ENCODE data around the gene DBT. TPM values are rescaled to one million over a fixed set of nuclear protein-coding genes. Genes with fewer than 3 reads are reported as not detected.

The DBT gene
- polyA plus RNA-seq, 1 of the 3 experiments (the other 2 are of a cell fraction), result 2.0 TPM

- no peaks in the 10 kb centered on the region for H4K20me1 ChIP-seq (ENCODE audit: insufficient read depth)
- no peak for DNase-seq
- CTCF ChIA-PET, result no interaction called here
- no peak overlapping the region for H2AFZ ChIP-seq (ENCODE audit: low read depth)
- H3K79me2 ChIP-seq (ENCODE audit: insufficient read depth), result peaks cover 4% of the 10 kb centered on the region
- H3K4me3 ChIP-seq (ENCODE audit: low read depth in 2 of 2, low read length in 1 of 2), result no peak overlapping the region
- H3K27me3 ChIP-seq (ENCODE audit: insufficient read depth), result no peaks in the 10 kb centered on the region
- no peak overlapping the region for H3K27ac ChIP-seq (ENCODE audit: low read depth in 2 of 2, low read length in 1 of 2)
- no peaks in the 10 kb centered on the region for H3K4me1 ChIP-seq (ENCODE audit: control insufficient read depth in 1 of 2, insufficient read depth in 2 of 2, low read depth in 1 of 2, low read length in 1 of 2)
- TF ChIP-seq REST (IDR thresholded peaks at IDR 0.05; ENCODE audit: low read depth, low read length) (no peak), MXI1 (IDR thresholded peaks at IDR 0.05; ENCODE audit: low read depth, low read length) (no peak), GATA2 (CRISPR knock-in tag; IDR thresholded peaks at IDR 0.05) (no peak), NRF1 (IDR thresholded peaks at IDR 0.05; ENCODE audit: low read depth, low read length) (no peak), NFIC (IDR thresholded peaks at IDR 0.05; ENCODE audit: borderline replicate concordance) (no peak), EP300 (IDR thresholded peaks at IDR 0.05; ENCODE audit: borderline replicate concordance in 1 of 2, low read depth in 1 of 2, low read length in 1 of 2) (no peak)
- whole genome bisulfite sequencing (ENCODE audit: low lambda C conversion rate), result 100% methylated on average over 1 of the region's 1 CpG
- no peak overlapping the region for H3K4me2 ChIP-seq
- no peaks in the 10 kb centered on the region for H3K9me3 ChIP-seq
- no peak overlapping the region for H3K9ac ChIP-seq
- no peaks in the 10 kb centered on the region for H3K9me2 ChIP-seq
- POLR2A ChIA-PET, result no interaction called here
- H3K36me3 ChIP-seq (replicated peaks in 1 of 2; ENCODE audit: control insufficient read depth in 1 of 2, insufficient read depth in 2 of 2, low read length in 1 of 2), result peaks cover 52 to 55% of the 10 kb centered on the region in 2 experiments
- H3F3A ChIP-seq (replicated peaks; ENCODE audit: insufficient read depth), result peaks cover 4% of the 10 kb centered on the region
These were observed 17.5 kb downstream of the DBT start for GRCh38 chr1:100232156-100232555.

- POLR2A ChIA-PET, result no interaction called here
- Histone ChIP-seq H3K36me3 (replicated peaks in 1 of 2; ENCODE audit: control insufficient read depth in 1 of 2, insufficient read depth in 2 of 2, low read length in 1 of 2) (peaks cover 51 to 52% of the 10 kb centered on the region in 2 experiments), H2AFZ (ENCODE audit: low read depth) (no peak overlapping the region), H4K20me1 (ENCODE audit: insufficient read depth) (no peaks in the 10 kb centered on the region), H3K9me3 (no peaks in the 10 kb centered on the region), H3K27me3 (ENCODE audit: insufficient read depth) (no peaks in the 10 kb centered on the region), H3K27ac (ENCODE audit: low read depth in 2 of 2, low read length in 1 of 2) (no peak overlapping the region), H3F3A (replicated peaks; ENCODE audit: insufficient read depth) (peaks cover 4% of the 10 kb centered on the region), H3K79me2 (ENCODE audit: insufficient read depth) (peaks cover 4% of the 10 kb centered on the region), H3K4me2 (no peak overlapping the region), H3K9ac (no peak overlapping the region), H3K4me1 (ENCODE audit: control insufficient read depth in 1 of 2, insufficient read depth in 2 of 2, low read depth in 1 of 2, low read length in 1 of 2) (no peaks in the 10 kb centered on the region), H3K9me2 (no peaks in the 10 kb centered on the region), H3K4me3 (ENCODE audit: low read depth in 2 of 2, low read length in 1 of 2) (no peak overlapping the region)
- DNase-seq, result no peak
- CTCF ChIA-PET, result no interaction called here
- whole genome bisulfite sequencing (ENCODE audit: low lambda C conversion rate), result 97% methylated on average over 2 of the region's 2 CpGs
- no peak for TF ChIP-seq REST (IDR thresholded peaks at IDR 0.05; ENCODE audit: low read depth, low read length)
- TF ChIP-seq USF2 (IDR thresholded peaks at IDR 0.05; ENCODE audit: borderline replicate concordance, low read depth, low read length), result no peak
- TF ChIP-seq EZH2phosphoT487 (IDR thresholded peaks at IDR 0.05; ENCODE audit: borderline replicate concordance, low read depth), result no peak
- no peak for TF ChIP-seq FOSL2 (IDR thresholded peaks at IDR 0.05; ENCODE audit: borderline replicate concordance, low read depth)
- TF ChIP-seq POLR2AphosphoS5 (IDR thresholded peaks at IDR 0.05; ENCODE audit: low read depth, low read length), result no peak
- TF ChIP-seq CHD2 (IDR thresholded peaks at IDR 0.05; ENCODE audit: low read length, partially characterized antibody), result no peak
- no peak for TF ChIP-seq NFIC (IDR thresholded peaks at IDR 0.05; ENCODE audit: borderline replicate concordance)
- no peak for TF ChIP-seq GABPA (IDR thresholded peaks at IDR 0.05; ENCODE audit: low read depth)
- TF ChIP-seq USF1 (IDR thresholded peaks at IDR 0.05; ENCODE audit: borderline replicate concordance, low read depth), result no peak
- no peak for TF ChIP-seq TCF12 (IDR thresholded peaks at IDR 0.05)
- no peak for TF ChIP-seq GATA2 (CRISPR knock-in tag; IDR thresholded peaks at IDR 0.05)
- TF ChIP-seq PBX3 (IDR thresholded peaks at IDR 0.05), result no peak
- no peak for TF ChIP-seq RCOR1 (IDR thresholded peaks at IDR 0.05; ENCODE audit: low read length)
- TF ChIP-seq MAX (IDR thresholded peaks at IDR 0.05; ENCODE audit: low read depth), result no peak
These were observed 17.9 kb downstream of the DBT start for GRCh38 chr1:100231721-100232120.

Data from SK-N-SH (cell line).